Transverse colon (tissue), 4 donors: ENCODE measurements around the gene DUSP9. TPM values are rescaled to one million over a fixed set of nuclear protein-coding genes. Genes with fewer than 3 reads are reported as not detected.

Experiments
- DNase-seq: peaks from one replicate; pipeline ENCODE4 v3.0.0-alpha.2; 2019
- H3K27ac ChIP-seq, 4 donors: fragments of 200-600 bp; sonication (generic); 2 replicates each; pipeline ENCODE4 v1.5.1; 2016 to 2018; ENCODE audit warnings: inconsistent platforms in 4 of 4
- H3K27me3 ChIP-seq: fragments of 200-600 bp; sonication (generic); 2 replicates; pipeline ENCODE4 v1.5.1; 2017; ENCODE audit warnings: inconsistent platforms
- H3K36me3 ChIP-seq, 4 donors: fragments of 200-600 bp; sonication (generic); 2 replicates each; pipeline ENCODE4 v1.5.1; 2017 to 2019; ENCODE audit warnings: inconsistent platforms in 4 of 4
- H3K4me1 ChIP-seq, 4 donors: fragments of 200-600 bp; sonication (generic); 2 replicates each; pipeline ENCODE4 v1.5.1; 2017 to 2020; ENCODE audit warnings: inconsistent platforms in 4 of 4
- H3K4me3 ChIP-seq, 4 donors: fragments of 200-600 bp; sonication (generic); 1 replicate in 1 of 4; 2 replicates in 3 of 4; pipeline versions ENCODE4 v1.5.1 to v1.6.1; 2017 to 2019; ENCODE audit warnings: inconsistent platforms in 4 of 4
- H3K9me3 ChIP-seq, 2 donors: fragments of 200-600 bp; sonication (generic); 2 replicates each; pipeline ENCODE4 v1.5.1; 2017 to 2019; ENCODE audit warnings: inconsistent platforms in 2 of 2
- EP300 ChIP-seq: sonication (generic); formaldehyde crosslinking; IDR thresholded peaks from one replicate; pipeline ENCODE4 v1.6.1; 2017; ENCODE audit warnings: antibody characterized with exemption, low read depth
- POLR2A ChIP-seq: fragments of 450-650 bp; IDR thresholded peaks from one replicate; pipeline ENCODE4 v1.6.1; 2016; ENCODE audit warnings: antibody characterized with exemption, mild to moderate bottlenecking, moderate library complexity
- POLR2AphosphoS5 ChIP-seq, 3 donors: sonication (generic); formaldehyde crosslinking; IDR thresholded peaks; one replicate each; pipeline ENCODE4 v1.6.1; 2016; ENCODE audit warnings: antibody characterized with exemption in 3 of 3
- WGBS, 2 donors: methylation state at CpG; one replicate each; pipeline ENCODE4 v1.1.5; 2018; ENCODE audit warnings: low coverage in 1 of 2; 5-methylcytosine and 5-hydroxymethylcytosine counted together
- in situ Hi-C, 4 donors: fragments of 200-750 bp; cut with MboI; loops; one replicate each; pipeline versions ENCODE4 v1.15.0 to v1.15.1; 2017; ENCODE audit warnings: low sequenced_read_pairs in 3 of 4, low pct_ligation_motif_present in 1 of 4, low pct_unique_long_range_greater_than_20kb in 1 of 4
- intact Hi-C: fragments of 100-400 bp; cut with DNase I; formaldehyde crosslinking; loops from one replicate; pipeline ENCODE4 v1.15.1; 2023; ENCODE audit warnings: low total_unique reads
- total RNA-seq, 4 donors: library from RNA; depleted of rRNA; stranded (reverse); fragments of >200 nt; gene quantifications; one replicate each; pipeline ENCODE4 v1.1.0, GENCODE V29; 2016
- TF ChIP-seq, protein P1 (sequence below), 5 experiments: fragments of 200-600 bp in 3 of 5; fragments of 450-650 bp in 2 of 5; sonication (generic) in 3 of 5; IDR thresholded peaks; 1 replicate in 2 of 5; 2 replicates in 3 of 5; pipeline ENCODE4 v1.5.1; 2016 to 2017; ENCODE audit warnings: antibody characterized with exemption in 5 of 5, inconsistent platforms in 3 of 5, mild to moderate bottlenecking in 2 of 5, moderate library complexity in 1 of 5

Gene DUSP9
- total RNA-seq, 4 donors from 2014 or later = not detected

- no peak for TF ChIP-seq POLR2AphosphoS5 (IDR thresholded peaks at IDR 0.05)
- TF ChIP-seq POLR2A = no peak
- TF ChIP-seq, protein P1, sequence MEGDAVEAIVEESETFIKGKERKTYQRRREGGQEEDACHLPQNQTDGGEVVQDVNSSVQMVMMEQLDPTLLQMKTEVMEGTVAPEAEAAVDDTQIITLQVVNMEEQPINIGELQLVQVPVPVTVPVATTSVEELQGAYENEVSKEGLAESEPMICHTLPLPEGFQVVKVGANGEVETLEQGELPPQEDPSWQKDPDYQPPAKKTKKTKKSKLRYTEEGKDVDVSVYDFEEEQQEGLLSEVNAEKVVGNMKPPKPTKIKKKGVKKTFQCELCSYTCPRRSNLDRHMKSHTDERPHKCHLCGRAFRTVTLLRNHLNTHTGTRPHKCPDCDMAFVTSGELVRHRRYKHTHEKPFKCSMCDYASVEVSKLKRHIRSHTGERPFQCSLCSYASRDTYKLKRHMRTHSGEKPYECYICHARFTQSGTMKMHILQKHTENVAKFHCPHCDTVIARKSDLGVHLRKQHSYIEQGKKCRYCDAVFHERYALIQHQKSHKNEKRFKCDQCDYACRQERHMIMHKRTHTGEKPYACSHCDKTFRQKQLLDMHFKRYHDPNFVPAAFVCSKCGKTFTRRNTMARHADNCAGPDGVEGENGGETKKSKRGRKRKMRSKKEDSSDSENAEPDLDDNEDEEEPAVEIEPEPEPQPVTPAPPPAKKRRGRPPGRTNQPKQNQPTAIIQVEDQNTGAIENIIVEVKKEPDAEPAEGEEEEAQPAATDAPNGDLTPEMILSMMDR (IDR thresholded peaks at IDR 0.05) = no peak
- no peak for TF ChIP-seq EP300
- intact Hi-C loops (no loop called here), in situ Hi-C loops (no loop called here)
- Histone ChIP-seq H3K4me1 (no peaks in the 10 kb centered on the region), H3K27ac (no peak overlapping the region), H3K9me3 (no peaks in the 10 kb centered on the region), H3K36me3 (no peaks in the 10 kb centered on the region), H3K27me3 (no peaks in the 10 kb centered on the region), H3K4me3 (no peak overlapping the region)
- DNase-seq = no peak
- 71% methylated on average over 11 of the region's 15 CpGs; no CpG with 5 or more reads in 1 of the 2 donors for WGBS, 2 donors
These were observed 22.6 kb upstream of the DUSP9 start for GRCh38 chrX:153624196-153625091.

GRCh38 chrX:153625271-153626024, 21.6 kb upstream of the DUSP9 start:
- Histone ChIP-seq H3K27ac (no peak overlapping the region), H3K9me3 (no peaks in the 10 kb centered on the region), H3K4me3 (no peak overlapping the region), H3K36me3 (no peaks in the 10 kb centered on the region), H3K4me1 (no peaks in the 10 kb centered on the region), H3K27me3 (no peaks in the 10 kb centered on the region)
- intact Hi-C loops = no loop called here
- no peak for DNase-seq
- 87% methylated on average over 21 of the region's 21 CpGs; no CpG with 5 or more reads in 1 of the 2 donors for WGBS, 2 donors
- TF ChIP-seq EP300 (no peak), POLR2AphosphoS5 (IDR thresholded peaks at IDR 0.05) (no peak), POLR2A (no peak)
- TF ChIP-seq, protein P1 (IDR thresholded peaks at IDR 0.05) = no peak
- in situ Hi-C loops = no loop called here

DNA sequence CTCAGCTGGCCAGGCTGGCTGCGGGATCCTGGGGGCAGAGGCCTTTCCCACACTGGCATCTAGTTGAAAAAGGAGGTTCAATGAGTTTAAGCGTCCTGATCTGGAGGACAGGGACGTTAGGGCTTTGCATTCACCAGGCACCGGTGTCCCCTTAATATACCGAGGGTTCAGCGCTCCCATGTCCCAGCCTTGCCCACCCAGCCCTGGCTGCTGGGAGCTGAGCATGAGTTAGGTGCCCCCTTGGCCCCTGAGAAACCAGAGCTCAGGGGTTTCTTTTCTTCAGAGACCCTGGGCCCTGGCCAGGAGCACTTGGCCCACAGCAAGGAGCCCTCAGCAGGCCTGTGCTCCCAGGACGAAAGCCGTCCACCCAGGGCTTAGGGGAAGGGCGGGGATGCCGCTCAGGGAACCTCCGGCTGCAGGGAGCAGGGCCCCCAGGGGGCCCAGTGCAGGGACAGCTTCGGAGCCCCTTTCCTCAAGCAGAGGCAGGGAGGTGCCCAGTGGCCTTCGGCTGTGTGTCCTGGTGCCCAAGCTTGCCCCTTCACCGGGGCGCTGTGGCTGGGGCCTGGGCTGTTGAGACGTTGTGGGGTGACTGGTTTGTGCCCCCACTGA, 20.9 kb upstream of the DUSP9 start:
- intact Hi-C loops (no loop called here), in situ Hi-C loops (no loop called here)
- no peaks in the 10 kb centered on the region for H3K4me1 ChIP-seq
- H3K27me3 ChIP-seq = no peaks in the 10 kb centered on the region
- H3K9me3 ChIP-seq = no peaks in the 10 kb centered on the region
- TF ChIP-seq, protein P1 (IDR thresholded peaks at IDR 0.05) = no peak
- TF ChIP-seq EP300 (no peak), POLR2A (no peak), POLR2AphosphoS5 (IDR thresholded peaks at IDR 0.05) (no peak)
- no peak overlapping the region for H3K4me3 ChIP-seq
- no peak for DNase-seq
- 85% methylated on average over 16 of the region's 16 CpGs; no CpG with 5 or more reads in 1 of the 2 donors for WGBS, 2 donors
- no peaks in the 10 kb centered on the region for H3K36me3 ChIP-seq
- no peak overlapping the region for H3K27ac ChIP-seq
